Peyer's patch (tissue), 4 donors: Measurements from ENCODE around the gene SMG1.
"Not testable (repeated sequence)": the region's sequence is repeated elsewhere in the genome, so short reads cannot be mapped to it uniquely, and the experiment has no call there.

ENCODE experiments used
- CTCF ChIP-seq, 6 experiments: fragments of 450-650 bp in 4 of 6; fragments of 200-600 bp in 2 of 6; sonication (generic) in 1 of 6; IDR thresholded peaks; one replicate each; pipeline ENCODE4 v1.5.1; 2017 to 2019; ENCODE audit warnings: antibody characterized with exemption in 6 of 6, mild to moderate bottlenecking in 3 of 6, moderate library complexity in 1 of 6
- POLR2A ChIP-seq, 2 donors: fragments of 450-650 bp; IDR thresholded peaks; one replicate each; pipeline ENCODE4 v1.5.1; 2017; ENCODE audit warnings: antibody characterized with exemption in 2 of 2, mild to moderate bottlenecking in 2 of 2, moderate library complexity in 2 of 2

- not testable (repeated sequence) for TF ChIP-seq CTCF, POLR2A (IDR thresholded peaks at IDR 0.05)
These were observed 3.1 kb downstream of the SMG1 start for GRCh38 chr16:18923124-18923523.
